Common myeloid progenitor, CD34-positive (primary cell): ENCODE data around the gene RNASE13.

Experiments used
- CTCF ChIA-PET: fragments of 350-600 bp; sonication (Branson Sonifier 250); formaldehyde crosslinking; loops from one replicate; lab custom pipeline; 2021; ENCODE audit warnings: antibody characterized with exemption; lab: Charles Lee
- POLR2A ChIA-PET: fragments of 350-600 bp; sonication (Branson Sonifier 250); formaldehyde crosslinking; loops from one replicate; lab custom pipeline; 2021; ENCODE audit warnings: antibody characterized with exemption; lab: Charles Lee
- DNase-seq, 3 donors: peaks; one replicate each; pipeline versions ENCODE4 v3.0.0 to v3.0.0-alpha.2; 2013
- H3K27ac ChIP-seq, 2 experiments: 1 replicate in 1 of 2; 2 replicates in 1 of 2; pipeline ENCODE4 v1.7.0; 2013; ENCODE audit warnings: inconsistent platforms in 2 of 2, low read length in 2 of 2, mild to moderate bottlenecking in 2 of 2, low read depth in 1 of 2, moderate library complexity in 1 of 2; ENCODE audit not compliant: severe bottlenecking in 2 of 2, insufficient read depth in 1 of 2, poor library complexity in 1 of 2
- H3K27me3 ChIP-seq, 5 experiments: replicated peaks in 2 of 5; 1 replicate in 3 of 5; 2 replicates in 2 of 5; pipeline versions ENCODE4 v1.6.1 to v1.7.0; 2013; ENCODE audit warnings: low read length in 4 of 5, mild to moderate bottlenecking in 2 of 5, moderate library complexity in 2 of 5, inconsistent platforms in 1 of 5; ENCODE audit not compliant: insufficient read depth in 5 of 5, control insufficient read depth in 4 of 5
- H3K36me3 ChIP-seq, 4 experiments: 1 replicate in 2 of 4; 2 replicates in 2 of 4; pipeline versions ENCODE4 v1.6.1 to v1.7.0; 2013; ENCODE audit warnings: low read length in 3 of 4, control low read depth in 1 of 4, mild to moderate bottlenecking in 1 of 4; ENCODE audit not compliant: control insufficient read depth in 4 of 4, insufficient read depth in 4 of 4
- H3K4me1 ChIP-seq, 4 experiments: 1 replicate in 3 of 4; 2 replicates in 1 of 4; pipeline versions ENCODE4 v1.6.1 to v1.7.1; 2013; ENCODE audit warnings: low read length in 3 of 4, mild to moderate bottlenecking in 3 of 4, control low read depth in 1 of 4, inconsistent platforms in 1 of 4, moderate library complexity in 1 of 4; ENCODE audit not compliant: control insufficient read depth in 4 of 4, insufficient read depth in 4 of 4; ENCODE audit errors: control extremely low read depth in 1 of 4
- H3K4me3 ChIP-seq, 7 experiments: 1 replicate in 4 of 7; 2 replicates in 3 of 7; pipeline versions ENCODE4 v1.5.1 to v1.7.0; 2013; ENCODE audit warnings: mild to moderate bottlenecking in 7 of 7, low read length in 6 of 7, moderate library complexity in 6 of 7, inconsistent platforms in 2 of 7, low read depth in 2 of 7, control low read depth in 1 of 7; ENCODE audit not compliant: insufficient read depth in 4 of 7, control insufficient read depth in 1 of 7; ENCODE audit errors: extremely low read depth in 1 of 7
- H3K9me3 ChIP-seq, 5 experiments: 1 replicate in 4 of 5; 2 replicates in 1 of 5; pipeline versions ENCODE4 v1.6.1 to v1.7.1; 2013; ENCODE audit warnings: low read length in 4 of 5, mild to moderate bottlenecking in 2 of 5, inconsistent platforms in 1 of 5, low read depth in 1 of 5, moderate library complexity in 1 of 5; ENCODE audit not compliant: control insufficient read depth in 4 of 5, insufficient read depth in 2 of 5; ENCODE audit errors: control extremely low read depth in 1 of 5
- WGBS: methylation state at CpG from one replicate; pipeline ENCODE4 v1.1.5; 2013; ENCODE audit not compliant: insufficient coverage; 5-methylcytosine and 5-hydroxymethylcytosine counted together

The RNASE13 gene

DNA sequence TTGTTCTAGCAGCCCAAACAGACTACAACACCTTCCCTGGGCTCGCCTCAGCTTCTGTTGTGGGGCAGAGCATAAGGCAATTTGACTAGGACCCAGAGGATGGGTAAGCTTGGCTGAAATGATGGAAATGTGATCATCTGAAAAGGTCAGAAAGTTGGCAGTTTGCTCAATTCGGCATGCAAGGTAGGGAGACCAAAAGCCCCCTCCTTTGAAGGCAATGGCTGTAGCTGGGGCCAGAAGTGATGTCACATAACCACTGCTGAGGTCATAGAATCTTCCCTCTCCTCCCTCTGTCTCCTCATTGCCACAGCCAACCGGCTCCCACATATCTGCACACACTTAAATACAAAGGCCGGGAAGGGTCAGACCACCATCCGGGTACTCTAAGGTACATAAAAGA lies 4.7 kb downstream of the RNASE13 start, which contains the start of gene TPPP2:
TPPP2 (plus strand) TSS at position 301 of the 400 bp plus-strand sequence. CDS start 365 bp downstream, outside the sequence.
- H3K27me3 ChIP-seq, result peaks cover 0 to 6% (median 0%) of the 10 kb centered on the region in 5 experiments
- no peak within 1 kb of the TSS for H3K4me3 ChIP-seq
- DNase-seq, result no peak
- H3K36me3 ChIP-seq, result no peaks in the 10 kb centered on the region
- no peaks in the 10 kb centered on the region for H3K9me3 ChIP-seq
- 100% methylated on average over 1 of the region's 5 CpGs for WGBS
- peaks cover 0 to 13% (median 4%) of the 10 kb centered on the region in 4 experiments for H3K4me1 ChIP-seq
- H3K27ac ChIP-seq, result no peak within 1 kb of the TSS
- CTCF ChIA-PET, result interaction anchor here (0.8 to 5.5 kb wide), 4 partner anchors 11 to 18 kb away, joined by 3 to 63 read pairs (median 12); partner anchors contain the start of gene RNASE7
- POLR2A ChIA-PET, result no interaction called here

DNA sequence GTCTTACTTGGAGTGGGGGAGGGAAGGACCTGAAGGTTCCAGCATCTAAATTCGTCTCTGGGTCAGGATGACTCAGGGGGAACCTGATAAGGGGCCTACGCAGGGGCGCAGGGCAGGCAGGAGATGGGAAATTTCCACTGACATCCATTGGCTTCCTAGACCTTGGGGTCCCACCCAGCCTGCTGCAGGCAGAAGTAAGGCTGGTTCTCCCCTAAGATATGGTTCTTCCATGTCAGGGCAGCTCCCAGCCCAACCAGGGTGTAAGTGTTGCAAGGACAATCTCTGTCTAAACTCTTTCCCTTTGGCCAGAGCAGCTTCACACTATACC lies 7.7 kb downstream of the RNASE13 start:
- DNase-seq, result no peak
- Histone ChIP-seq H3K9me3 (no peaks in the 10 kb centered on the region), H3K27me3 (peaks cover 0 to 21% (median 6%) of the 10 kb centered on the region in 5 experiments), H3K36me3 (no peaks in the 10 kb centered on the region), H3K27ac (no peak overlapping the region), H3K4me3 (no peak overlapping the region), H3K4me1 (peaks cover 3 to 26% (median 12%) of the 10 kb centered on the region in 4 experiments)
- 73% methylated on average over 3 of the region's 3 CpGs for WGBS
- ChIA-PET CTCF (interaction anchor here (1.0 to 5.5 kb wide), 5 partner anchors 10 to 168 kb away, joined by 3 to 63 read pairs (median 3); no protein-coding TSS in a partner anchor), POLR2A (interaction anchor here (1.6 kb wide), 1 partner anchor 17 kb away, joined by 3 read pairs; no protein-coding TSS in a partner anchor)

GRCh38 chr14:21026274-21026987 lies 8.2 kb downstream of the RNASE13 start:
- 63% methylated on average over 2 of the region's 7 CpGs for WGBS
- H3K36me3 ChIP-seq, result peaks cover 0 to 2% (median 0%) of the 10 kb centered on the region in 4 experiments

GRCh38 chr14:21025371-21026273 lies 9.0 kb downstream of the RNASE13 start:
- Histone ChIP-seq H3K36me3 (peaks cover 0 to 2% (median 0%) of the 10 kb centered on the region in 4 experiments), H3K4me3 (peak overlapping the region; percentile 42 to 89 (median 62)), H3K27me3 (peaks cover 0 to 23% (median 6%) of the 10 kb centered on the region in 5 experiments), H3K4me1 (peaks cover 3 to 26% (median 12%) of the 10 kb centered on the region in 4 experiments), H3K27ac (peak overlapping the region in 1 of 2 experiments; percentile 40), H3K9me3 (no peaks in the 10 kb centered on the region)
- 5% methylated on average over 34 of the region's 58 CpGs for WGBS
- POLR2A ChIA-PET, result interaction anchor here (1.6 kb wide), 1 partner anchor 19 kb away, joined by 3 read pairs; no protein-coding TSS in a partner anchor
- peak in 2 of 3 donors; percentile 25 to 64 for DNase-seq
- CTCF ChIA-PET, result interaction anchor here (1.0 to 5.5 kb wide), 5 partner anchors 9 to 167 kb away, joined by 3 to 63 read pairs (median 3); no protein-coding TSS in a partner anchor

More at GRCh38 chr14:21026274-21026987, 8.2 kb downstream of the RNASE13 start:
- Histone ChIP-seq H3K9me3 (no peaks in the 10 kb centered on the region), H3K27me3 (peaks cover 0 to 18% (median 6%) of the 10 kb centered on the region in 5 experiments), H3K4me1 (peaks cover 3 to 26% (median 12%) of the 10 kb centered on the region in 4 experiments), H3K4me3 (peak overlapping the region in 1 of 7 experiments; percentile 89), H3K27ac (no peak overlapping the region)
- CTCF ChIA-PET, result interaction anchor here (1.0 to 5.5 kb wide), 5 partner anchors 10 to 167 kb away, joined by 3 to 63 read pairs (median 3); no protein-coding TSS in a partner anchor
- DNase-seq, result no peak
- POLR2A ChIA-PET, result interaction anchor here (1.6 kb wide), 1 partner anchor 18 kb away, joined by 3 read pairs; no protein-coding TSS in a partner anchor

DNA sequence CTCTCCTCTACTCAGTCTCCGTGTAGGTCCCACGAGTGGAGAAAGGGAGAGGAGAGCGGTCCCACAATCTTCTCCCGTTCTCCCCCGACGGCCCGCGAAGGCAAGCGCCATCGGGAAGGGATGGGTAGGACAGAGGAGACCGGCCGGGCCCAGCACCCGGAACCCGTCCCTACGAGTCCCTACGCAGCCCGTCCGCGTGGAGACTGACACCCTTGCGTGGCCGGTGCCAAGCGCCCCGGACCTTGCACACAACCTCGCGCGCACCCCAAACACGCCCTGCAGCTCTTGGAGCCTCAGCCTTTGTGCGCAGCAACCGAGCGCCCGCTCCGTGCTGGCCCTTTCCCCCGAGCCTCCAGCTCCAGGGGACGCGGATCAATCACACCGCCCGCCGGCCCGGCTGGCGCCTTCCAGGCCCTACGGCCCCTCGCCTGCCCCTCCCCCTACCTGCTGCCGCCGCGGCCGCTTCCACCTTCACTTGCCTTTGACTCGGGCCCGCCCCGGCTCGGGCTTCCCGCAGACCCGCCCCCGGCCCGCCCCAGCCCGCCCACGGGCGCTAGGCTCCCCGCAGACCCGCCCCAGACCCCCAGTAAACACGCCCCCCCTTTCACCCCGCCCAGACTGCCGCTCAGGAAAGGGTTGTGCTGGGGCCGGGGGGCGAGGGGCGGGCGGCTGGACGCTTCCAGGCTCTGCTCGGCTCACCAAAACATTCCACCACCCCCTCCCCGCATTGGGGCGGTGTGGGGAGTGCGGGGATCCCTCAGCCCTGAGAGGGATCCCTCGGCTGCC lies 9.8 kb downstream of the RNASE13 start, which contains the start of gene NDRG2:
NDRG2 (minus strand) TSS at position 477 of the 786 bp plus-strand sequence. CDS start 1,746 bp downstream, outside the sequence.
- Histone ChIP-seq H3K27me3 (peaks cover 0 to 23% (median 6%) of the 10 kb centered on the region in 5 experiments), H3K9me3 (no peaks in the 10 kb centered on the region), H3K27ac (peak within 1 kb of the TSS in 1 of 2 experiments; percentile 49), H3K36me3 (peaks cover 0 to 3% (median 1%) of the 10 kb centered on the region in 4 experiments), H3K4me1 (peaks cover 3 to 26% (median 12%) of the 10 kb centered on the region in 4 experiments), H3K4me3 (peak within 1 kb of the TSS; percentile 51 to 89 (median 62))
- POLR2A ChIA-PET, result no interaction called here
- peak; percentile 58 to 81 (median 74) for DNase-seq
- CTCF ChIA-PET, result interaction anchor here (0.6 to 1.0 kb wide), 3 partner anchors 9 to 15 kb away, joined by 3 to 7 read pairs (median 3); no protein-coding TSS in a partner anchor
- WGBS, result 0% methylated on average over 38 of the region's 72 CpGs
